ENCODE results near the gene NDUFA3. TPM values are rescaled to one million over a fixed set of nuclear protein-coding genes. Genes with fewer than 3 reads are reported as not detected.

Gene NDUFA3
- total RNA-seq, 1 experiment from 2014 or later = 113 TPM

- DNase-seq = no peak
- no peak overlapping the region for H3K4me3 ChIP-seq (ENCODE audit: insufficient read depth, low read depth, low read length)
- H3K36me3 ChIP-seq (replicated peaks; ENCODE audit: control insufficient read depth, insufficient read depth, low read length) = peaks cover 28% of the 10 kb centered on the region
- H3K27me3 ChIP-seq (ENCODE audit: control insufficient read depth, insufficient read depth, low read length) = no peaks in the 10 kb centered on the region; the same call in 1 of the 2 replicates
Measured at GRCh38 chr19:54156953-54157352, 54.3 kb downstream of the NDUFA3 start.

Other genes with a start within 250 kb of the NDUFA3 start
- gene MYADM, start 235.0 kb upstream of the NDUFA3 start, total RNA-seq (2014; rRNA removed; shearing (Covaris generic)) = 37.5 and 44.9 TPM in 2 replicates
- gene PRKCG, start 220.7 kb upstream of the NDUFA3 start, total RNA-seq (2014; rRNA removed; shearing (Covaris generic)) = 1.1 and 1.7 TPM in 2 replicates
- 3.8 and 4.5 TPM in 2 replicates for gene CACNG7, start 193.6 kb upstream of the NDUFA3 start, total RNA-seq (2014; rRNA removed; shearing (Covaris generic))
- gene CACNG8, start 139.9 kb upstream of the NDUFA3 start, total RNA-seq (2014; rRNA removed; shearing (Covaris generic)) = 0.07 and 0.59 TPM in 2 replicates
- 0.38 and 0.78 TPM in 2 replicates for gene CACNG6, start 111.2 kb upstream of the NDUFA3 start, total RNA-seq (2014; rRNA removed; shearing (Covaris generic))
- gene VSTM1, start 39.0 kb upstream of the NDUFA3 start, total RNA-seq (2014; rRNA removed; shearing (Covaris generic)) = not detected in 2 replicates
- not detected in 2 replicates for gene TARM1, start 21.5 kb upstream of the NDUFA3 start, total RNA-seq (2014; rRNA removed; shearing (Covaris generic))
- gene OSCAR, start 2.1 kb upstream of the NDUFA3 start, total RNA-seq (2014; rRNA removed; shearing (Covaris generic)) = 0.66 and 1.8 TPM in 2 replicates
- gene TFPT, start 12.8 kb downstream of the NDUFA3 start, total RNA-seq (2014; rRNA removed; shearing (Covaris generic)) = 22.4 and 24.3 TPM in 2 replicates
- gene PRPF31, start 12.9 kb downstream of the NDUFA3 start, total RNA-seq (2014; rRNA removed; shearing (Covaris generic)) = 81.7 and 100 TPM in 2 replicates
- 17.0 and 24.9 TPM in 2 replicates for gene CNOT3, start 34.9 kb downstream of the NDUFA3 start, total RNA-seq (2014; rRNA removed; shearing (Covaris generic))
- gene LENG1, start 56.9 kb downstream of the NDUFA3 start, total RNA-seq (2014; rRNA removed; shearing (Covaris generic)) = 3.6 and 4.7 TPM in 2 replicates
- 1.9 and 2.8 TPM in 2 replicates for gene TMC4, start 70.3 kb downstream of the NDUFA3 start, total RNA-seq (2014; rRNA removed; shearing (Covaris generic))
- 76.6 and 88.1 TPM in 2 replicates for gene MBOAT7, start 86.7 kb downstream of the NDUFA3 start, total RNA-seq (2014; rRNA removed; shearing (Covaris generic))
- 76.9 and 87.8 TPM in 2 replicates for gene TSEN34, start 88.5 kb downstream of the NDUFA3 start, total RNA-seq (2014; rRNA removed; shearing (Covaris generic))
- 3,283 and 3,663 TPM in 2 replicates for gene RPS9, start 98.0 kb downstream of the NDUFA3 start, total RNA-seq (2014; rRNA removed; shearing (Covaris generic))
- not detected in 2 replicates for gene LILRB3, start 120.2 kb downstream of the NDUFA3 start, total RNA-seq (2014; rRNA removed; shearing (Covaris generic))
- not detected in 2 replicates for gene LILRA6, start 139.9 kb downstream of the NDUFA3 start, total RNA-seq (2014; rRNA removed; shearing (Covaris generic))
- gene LILRB5, start 154.4 kb downstream of the NDUFA3 start, total RNA-seq (2014; rRNA removed; shearing (Covaris generic)) = not detected in 2 replicates
- gene LILRB2, start 178.3 kb downstream of the NDUFA3 start, total RNA-seq (2014; rRNA removed; shearing (Covaris generic)) = not detected in 2 replicates
- gene LILRA5, start 210.3 kb downstream of the NDUFA3 start, total RNA-seq (2014; rRNA removed; shearing (Covaris generic)) = not detected in 2 replicates
- gene LILRA4, start 236.3 kb downstream of the NDUFA3 start, total RNA-seq (2014; rRNA removed; shearing (Covaris generic)) = not detected in 2 replicates